Fibroblast of pulmonary artery (primary cell): ENCODE results near the gene SLC6A4.

Experiments
- DNase-seq: peaks from one replicate; pipeline ENCODE4 v3.0.0-alpha.2; 2010; ENCODE audit warnings: low read depth
- H3K4me3 ChIP-seq: replicated peaks from 2 replicates; pipeline ENCODE4 v1.5.1; 2011; ENCODE audit warnings: low read depth, mild to moderate bottlenecking, control low read depth, low read length, moderate library complexity
- TF ChIP-seq, protein P1 (sequence below): IDR thresholded peaks from 2 replicates; pipeline ENCODE4 v1.5.1; 2011; ENCODE audit warnings: mild to moderate bottlenecking, control low read depth, low read length, inconsistent platforms; ENCODE audit errors: missing control alignments

The SLC6A4 gene

DNA sequence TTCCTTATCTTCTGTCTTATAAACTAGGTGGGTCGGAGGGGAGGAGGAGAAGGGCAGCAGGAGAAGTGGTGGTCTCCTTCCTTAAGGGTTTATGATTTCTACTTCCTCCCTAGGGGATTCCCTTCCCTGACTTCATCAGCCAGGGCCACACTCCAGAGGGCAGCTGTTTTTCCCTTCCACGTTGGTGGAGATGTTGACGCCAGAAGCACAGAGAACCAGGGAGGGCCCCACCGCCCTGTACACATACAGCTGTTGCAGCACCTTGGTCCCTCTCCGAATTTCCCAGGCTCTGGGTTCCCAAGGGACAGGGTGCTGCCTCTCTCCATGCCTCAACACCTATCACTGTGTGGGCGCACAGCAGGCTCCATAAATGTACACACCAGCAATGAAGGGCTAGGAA lies 5.6 kb upstream of the SLC6A4 start:
- DNase-seq: no peak
- H3K4me3 ChIP-seq: no peak overlapping the region
- TF ChIP-seq, protein P1, sequence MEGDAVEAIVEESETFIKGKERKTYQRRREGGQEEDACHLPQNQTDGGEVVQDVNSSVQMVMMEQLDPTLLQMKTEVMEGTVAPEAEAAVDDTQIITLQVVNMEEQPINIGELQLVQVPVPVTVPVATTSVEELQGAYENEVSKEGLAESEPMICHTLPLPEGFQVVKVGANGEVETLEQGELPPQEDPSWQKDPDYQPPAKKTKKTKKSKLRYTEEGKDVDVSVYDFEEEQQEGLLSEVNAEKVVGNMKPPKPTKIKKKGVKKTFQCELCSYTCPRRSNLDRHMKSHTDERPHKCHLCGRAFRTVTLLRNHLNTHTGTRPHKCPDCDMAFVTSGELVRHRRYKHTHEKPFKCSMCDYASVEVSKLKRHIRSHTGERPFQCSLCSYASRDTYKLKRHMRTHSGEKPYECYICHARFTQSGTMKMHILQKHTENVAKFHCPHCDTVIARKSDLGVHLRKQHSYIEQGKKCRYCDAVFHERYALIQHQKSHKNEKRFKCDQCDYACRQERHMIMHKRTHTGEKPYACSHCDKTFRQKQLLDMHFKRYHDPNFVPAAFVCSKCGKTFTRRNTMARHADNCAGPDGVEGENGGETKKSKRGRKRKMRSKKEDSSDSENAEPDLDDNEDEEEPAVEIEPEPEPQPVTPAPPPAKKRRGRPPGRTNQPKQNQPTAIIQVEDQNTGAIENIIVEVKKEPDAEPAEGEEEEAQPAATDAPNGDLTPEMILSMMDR: no peak

DNA sequence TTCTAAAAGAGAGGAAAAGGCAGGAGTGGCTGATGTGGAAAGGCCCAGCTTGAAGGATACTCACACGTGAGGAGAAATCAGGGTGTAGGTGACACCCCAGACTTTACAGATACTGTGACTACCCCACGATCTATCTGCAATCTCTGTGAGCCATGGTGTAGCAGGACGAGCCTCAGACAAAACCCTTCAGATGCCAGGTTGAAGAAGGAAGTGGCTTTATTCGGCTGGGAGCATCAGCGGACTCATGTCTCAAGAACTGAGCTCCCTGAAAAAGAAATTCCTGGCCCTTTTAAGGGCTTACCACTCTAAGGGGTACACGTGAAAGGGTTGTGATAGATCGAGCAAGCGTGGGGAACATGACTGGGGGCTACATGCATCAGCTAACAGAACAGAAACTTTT lies 4.7 kb upstream of the SLC6A4 start:
- TF ChIP-seq, protein P1: no peak
- DNase-seq: no peak
- no peak overlapping the region for H3K4me3 ChIP-seq

DNA sequence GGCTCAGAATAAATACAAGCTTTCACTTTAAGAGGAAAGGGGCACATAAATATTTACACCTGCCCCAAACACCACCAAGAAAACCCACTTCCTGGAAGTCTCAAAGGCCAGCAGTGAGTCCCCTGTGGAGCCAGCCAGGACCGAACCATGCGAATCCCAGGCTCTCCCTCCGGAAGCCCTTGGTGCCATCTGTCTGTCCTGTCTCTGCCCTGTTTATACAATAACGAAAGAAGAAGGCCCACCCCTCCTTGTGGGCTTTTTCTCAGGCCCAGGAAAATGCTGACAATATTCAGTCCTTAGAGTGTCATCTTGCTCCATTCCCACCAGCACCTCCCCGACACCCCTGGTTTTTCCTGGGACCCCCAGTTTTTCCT lies 3.6 kb upstream of the SLC6A4 start:
- TF ChIP-seq, protein P1: no peak
- no peak overlapping the region for H3K4me3 ChIP-seq

DNA sequence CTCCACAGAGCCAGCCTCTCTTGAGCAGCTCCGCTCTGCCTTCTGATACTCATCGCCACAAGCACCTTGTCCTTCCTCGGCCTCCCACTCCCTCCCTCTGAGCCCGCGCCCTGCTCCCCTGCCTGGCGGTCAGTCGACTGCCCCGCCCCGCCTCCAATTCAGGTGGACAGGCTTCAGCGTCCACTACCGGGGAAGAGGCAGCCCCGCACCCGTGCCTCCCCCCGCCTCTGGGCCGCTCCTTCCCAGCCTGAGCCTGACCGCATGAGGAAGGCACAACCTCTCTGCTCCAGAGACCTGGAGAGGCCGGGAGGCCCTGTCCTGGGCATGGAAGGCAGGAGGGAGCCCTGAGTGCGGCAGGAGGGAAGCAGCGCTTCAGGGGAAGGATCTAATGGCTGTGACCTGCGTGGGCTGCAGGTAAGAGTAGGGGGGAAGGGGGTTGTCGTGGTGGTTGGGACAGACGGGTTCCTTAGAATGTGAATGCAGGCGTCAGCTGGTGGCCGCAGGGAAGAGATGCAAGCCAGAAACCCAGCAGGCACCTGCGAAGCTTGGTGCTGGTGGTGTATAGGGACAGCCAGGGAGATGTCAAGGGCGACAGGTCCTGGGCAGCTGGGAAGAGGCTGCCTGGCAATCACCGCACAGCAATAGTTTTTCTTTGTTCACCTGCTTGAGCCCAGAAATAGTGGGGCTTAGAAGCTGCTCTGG lies 3.0 kb upstream of the SLC6A4 start:
- no peak for DNase-seq
- TF ChIP-seq, protein P1: no peak
- H3K4me3 ChIP-seq: no peak overlapping the region

More for the DNA sequence above, 3.6 kb upstream of the SLC6A4 start:
- no peak for DNase-seq

DNA sequence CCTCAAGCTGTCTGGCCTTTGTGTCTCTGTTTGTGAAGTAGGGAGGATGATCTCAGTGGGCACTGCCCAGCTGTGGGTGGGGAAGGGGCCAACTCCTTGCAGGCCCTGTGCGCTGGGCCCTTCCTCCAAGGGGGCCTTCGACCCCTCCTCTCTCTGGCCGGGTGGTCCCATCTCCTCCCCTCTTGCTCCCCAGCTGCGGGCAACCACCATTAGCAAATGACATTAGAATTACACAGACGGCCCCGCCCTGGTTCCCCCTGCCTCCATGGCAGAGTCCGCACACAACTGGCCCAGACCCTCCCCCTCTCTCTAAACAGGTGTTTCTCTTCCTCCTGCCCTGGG lies 2.5 kb upstream of the SLC6A4 start:
- no peak for DNase-seq
- TF ChIP-seq, protein P1: no peak
- no peak overlapping the region for H3K4me3 ChIP-seq

DNA sequence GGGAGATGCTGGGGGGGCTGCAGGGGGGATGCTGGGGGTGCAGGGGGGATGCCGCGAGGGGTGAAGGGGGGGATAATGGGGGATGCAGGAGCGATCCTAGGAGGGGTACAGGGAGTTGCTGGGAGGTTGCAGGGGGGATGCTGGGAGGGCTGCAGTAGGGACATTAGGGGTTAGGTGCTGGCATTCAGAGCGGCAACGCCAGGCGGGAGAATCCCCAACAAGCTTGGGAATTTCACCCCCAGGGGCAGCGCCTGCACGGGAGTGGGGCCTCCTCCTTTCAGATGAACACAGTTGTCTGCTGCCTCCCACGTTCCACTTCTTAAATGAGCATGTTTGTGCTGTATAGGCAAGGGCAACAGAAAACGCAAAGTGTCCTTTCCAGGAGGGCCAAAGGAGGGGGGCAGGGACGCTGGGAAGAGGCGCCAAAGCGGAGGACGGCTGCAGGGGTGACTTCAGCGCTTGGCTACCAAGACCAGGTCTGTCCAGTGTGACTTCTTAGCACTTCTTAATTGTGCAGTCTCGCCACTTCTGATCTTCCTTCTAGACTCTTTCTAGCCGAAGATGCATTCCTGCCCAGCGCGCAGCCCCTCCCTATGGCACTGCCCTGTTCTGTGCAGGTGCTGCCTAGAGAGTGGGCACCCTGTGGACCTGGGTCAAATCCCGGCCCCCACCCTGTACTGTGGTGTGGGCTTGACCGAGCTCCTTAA lies 2.0 kb upstream of the SLC6A4 start:
- DNase-seq: no peak
- TF ChIP-seq, protein P1: no peak
- no peak overlapping the region for H3K4me3 ChIP-seq

DNA sequence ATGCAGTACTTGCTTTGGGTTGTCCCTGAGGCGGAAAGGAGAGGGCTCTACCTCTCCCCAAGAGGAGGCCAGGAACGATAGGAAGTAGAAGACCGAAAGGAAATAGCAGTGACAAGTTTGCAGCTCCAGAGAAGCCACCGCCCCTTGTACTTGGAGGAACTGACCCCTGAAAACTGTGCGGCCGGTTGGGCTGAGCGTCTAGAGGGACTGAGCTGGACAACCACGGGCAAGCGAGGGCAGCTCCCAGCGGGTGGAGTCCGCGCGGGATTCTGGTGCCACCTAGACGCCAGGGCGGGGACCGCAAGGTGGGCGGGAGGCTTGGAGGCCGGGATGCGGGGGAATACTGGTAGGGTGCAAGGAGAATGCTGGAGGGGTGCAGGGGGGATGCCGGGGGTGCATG lies 1.3 kb upstream of the SLC6A4 start:
- TF ChIP-seq, protein P1: peak; percentile 26
- peak; percentile 40 for DNase-seq
- no peak overlapping the region for H3K4me3 ChIP-seq
